ENCODE measurements around the gene RTN4RL1.

DNA sequence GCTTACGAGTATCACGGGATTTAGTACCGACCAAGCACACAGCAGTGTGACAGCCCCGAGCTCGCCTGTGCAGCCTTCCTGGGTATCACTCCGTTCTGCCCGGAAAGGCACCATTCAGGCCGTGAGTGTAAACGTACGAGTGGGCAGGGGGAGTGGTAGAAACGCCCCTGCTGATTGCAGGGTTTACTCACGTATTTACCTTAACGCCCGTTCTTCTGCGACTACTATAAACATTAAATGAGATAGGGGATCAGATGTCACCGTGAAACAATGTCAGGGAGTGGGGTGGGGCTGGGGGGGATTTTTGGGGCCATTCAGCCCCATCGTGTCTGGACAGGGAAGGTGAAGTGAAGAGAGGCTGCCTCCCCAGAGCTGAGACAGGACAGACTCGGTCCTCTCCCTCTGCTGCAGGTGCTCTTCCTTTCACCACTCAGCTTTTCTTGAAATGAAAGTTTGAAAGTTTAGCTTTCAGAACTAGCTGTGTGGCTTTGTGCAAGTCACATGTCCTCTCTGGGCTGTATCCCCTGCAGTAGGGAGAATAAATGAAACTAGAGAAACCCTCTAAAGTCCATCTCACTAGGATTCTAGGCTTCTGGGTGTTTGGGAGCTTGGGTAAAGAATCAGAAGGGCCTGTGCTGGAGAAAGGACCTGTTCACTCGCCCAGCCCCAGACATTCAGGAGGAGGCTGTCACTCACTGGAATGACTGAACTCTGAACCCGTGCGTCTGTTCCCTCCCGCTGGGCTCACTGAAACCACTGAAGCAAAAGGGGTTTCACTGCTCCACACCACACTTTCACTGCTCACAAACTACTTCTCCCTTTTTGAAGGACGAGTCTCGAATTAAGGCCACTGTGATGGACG is 128.7 kb downstream of the RTN4RL1 start:
- TF ChIP-seq CTCF (conservative IDR thresholded peaks at IDR 0.05; ENCODE audit: low read length) (no peak), EZH2phosphoT487 (IDR thresholded peaks at IDR 0.05; ENCODE audit: borderline replicate concordance) (no peak)

Measured in Loucy (cell line).